Mucosa of descending colon (tissue), 3 donors: ENCODE measurements around the gene PKIB. TPM values are rescaled to one million over a fixed set of nuclear protein-coding genes. Genes with fewer than 3 reads are reported as not detected.

Experiments
- ATAC-seq: fragments of 200-7000 bp; cut with Tn5 transposase; one replicate; pipeline ENCODE4 v1.9.1; 2020; ENCODE audit warnings: mild to moderate bottlenecking, moderate library complexity
- DNase-seq, 3 donors: peaks; one replicate each; pipeline ENCODE4 v3.0.0-alpha.2; 2020
- H3K36me3 ChIP-seq: fragments of 200-600 bp; one replicate; pipeline ENCODE4 v1.8.0; 2021; ENCODE audit warnings: low read depth, mild to moderate bottlenecking
- H3K4me1 ChIP-seq: fragments of 200-600 bp; one replicate; pipeline ENCODE4 v1.8.0; 2021; ENCODE audit warnings: low read depth, mild to moderate bottlenecking
- H3K4me3 ChIP-seq: fragments of 200-600 bp; one replicate; pipeline ENCODE4 v1.8.0; 2021; ENCODE audit warnings: mild to moderate bottlenecking
- H3K9me3 ChIP-seq: fragments of 200-600 bp; one replicate; pipeline ENCODE4 v1.8.0; 2021; ENCODE audit warnings: mild to moderate bottlenecking
- CTCF ChIP-seq: fragments of 200-600 bp; IDR thresholded peaks from one replicate; pipeline ENCODE4 v1.8.0; 2022; ENCODE audit warnings: antibody characterized with exemption, mild to moderate bottlenecking
- intact Hi-C, 2 donors: fragments of 100-400 bp; cut with DNase I in 1 of 2; cut with micrococcal nuclease in 1 of 2; formaldehyde crosslinking; loops; one replicate each; pipeline versions ENCODE4 v1.11.0 to v1.11.1; 2022; cut with DNase I, micrococcal nuclease
- total RNA-seq, 3 donors: library from RNA; stranded (reverse); fragmentation: NEBNext Ultra II Directional in 2 of 3; extraction: Animal tissue kit (Norgen Biotek cat#: 25700) in 2 of 3; gene quantifications; one replicate each; pipeline versions ENCODE4 v1.2.1 to v1.2.4, GENCODE V29; 2021 to 2023
- donor health status: DM: no; HTN: no; CAD: no; lungs with moderate emphysema.
- donor health status: DM: no; HTN: no; CAD: no.
- donor health status: DM: no; HTN: yes; CAD: no.

PKIB gene
- total RNA-seq, 3 donors from 2014 or later: 75.1 to 214 (median 122) TPM

GRCh38 chr6:122676688-122677087, 66.5 kb downstream of the PKIB start:
- DNase-seq (no peak), ATAC-seq (no peak)
- TF ChIP-seq CTCF: no peak
- H3K9me3 ChIP-seq: no peaks in the 10 kb centered on the region
- intact Hi-C loops: no loop called here
- H3K4me1 ChIP-seq: peaks cover 6% of the 10 kb centered on the region
- H3K4me3 ChIP-seq: no peak overlapping the region
- H3K36me3 ChIP-seq: no peaks in the 10 kb centered on the region

GRCh38 chr6:122677406-122677805, 67.2 kb downstream of the PKIB start:
- Histone ChIP-seq H3K4me3 (no peak overlapping the region), H3K9me3 (no peaks in the 10 kb centered on the region), H3K4me1 (no peaks in the 10 kb centered on the region), H3K36me3 (no peaks in the 10 kb centered on the region)
- no peak for DNase-seq
- ATAC-seq: no peak
- TF ChIP-seq CTCF: no peak
- intact Hi-C loops: no loop called here

- H3K9me3 ChIP-seq: no peaks in the 10 kb centered on the region
- no peaks in the 10 kb centered on the region for H3K4me1 ChIP-seq
- no peaks in the 10 kb centered on the region for H3K36me3 ChIP-seq
- TF ChIP-seq CTCF: no peak
- DNase-seq: no peak
- intact Hi-C loops: no loop called here
- H3K4me3 ChIP-seq: no peak overlapping the region
- no peak for ATAC-seq
Observed at GRCh38 chr6:122678841-122679240, 68.6 kb downstream of the PKIB start.

GRCh38 chr6:122681705-122682104, 71.5 kb downstream of the PKIB start:
- no peak for TF ChIP-seq CTCF
- DNase-seq: no peak
- intact Hi-C loops: no loop called here
- no peaks in the 10 kb centered on the region for H3K9me3 ChIP-seq
- no peaks in the 10 kb centered on the region for H3K4me1 ChIP-seq
- H3K4me3 ChIP-seq: no peak overlapping the region
- ATAC-seq: no peak
- H3K36me3 ChIP-seq: no peaks in the 10 kb centered on the region

GRCh38 chr6:122683989-122684651, 73.9 kb downstream of the PKIB start:
- Histone ChIP-seq H3K4me3 (no peak overlapping the region), H3K4me1 (no peaks in the 10 kb centered on the region), H3K36me3 (no peaks in the 10 kb centered on the region), H3K9me3 (no peaks in the 10 kb centered on the region)
- ATAC-seq (no peak), DNase-seq (no peak)
- TF ChIP-seq CTCF: no peak
- intact Hi-C loops: no loop called here

GRCh38 chr6:122692175-122692598, 82.0 kb downstream of the PKIB start:
- ATAC-seq (no peak), DNase-seq (no peak)
- intact Hi-C loops: no loop called here
- Histone ChIP-seq H3K9me3 (no peaks in the 10 kb centered on the region), H3K4me1 (no peaks in the 10 kb centered on the region), H3K4me3 (no peak overlapping the region), H3K36me3 (no peaks in the 10 kb centered on the region)
- TF ChIP-seq CTCF: no peak
